AG04450 (cell line): Measurements from ENCODE around the gene IL3RA. TPM values are rescaled to one million over a fixed set of nuclear protein-coding genes. Genes with fewer than 3 reads are reported as not detected.
"Not testable (repeated sequence)": the region's sequence is repeated elsewhere in the genome, so short reads cannot be mapped to it uniquely, and the experiment has no call there.

Experiments used
- CTCF ChIA-PET: fragments of 300-600, 350-600 bp; formaldehyde crosslinking; extraction: SDS; loops from one replicate; lab custom pipeline; 2022; ENCODE audit warnings: antibody characterized with exemption, inconsistent platforms; lab: Charles Lee
- POLR2A ChIA-PET: fragments of 350-600 bp; formaldehyde crosslinking; extraction: SDS; loops from one replicate; lab custom pipeline; 2021; ENCODE audit warnings: antibody characterized with exemption, inconsistent platforms; lab: Yijun Ruan, JAX
- DNase-seq: peaks from one replicate; pipeline ENCODE4 v3.0.0-alpha.2; 2011; ENCODE audit warnings: low read depth, low spot score
- H3K27ac ChIP-seq: one replicate; pipeline ENCODE4 v1.5.1; 2012; ENCODE audit warnings: low read depth, low read length, control low read depth
- H3K27me3 ChIP-seq: one replicate; pipeline ENCODE4 v1.6.0; 2012; ENCODE audit warnings: low read length; ENCODE audit not compliant: control insufficient read depth, insufficient read depth
- H3K4me3 ChIP-seq: 2 replicates; pipeline ENCODE4 v1.5.1; 2011; ENCODE audit warnings: mild to moderate bottlenecking, low read depth, low read length, control low read depth
- H3K9me3 ChIP-seq: 2 replicates; pipeline ENCODE4 v1.5.1; 2012; ENCODE audit warnings: low read length; ENCODE audit not compliant: control insufficient read depth, insufficient read depth
- CTCF ChIP-seq: IDR thresholded peaks from 2 replicates; pipeline ENCODE4 v1.5.1; 2011; ENCODE audit warnings: low read depth, low read length, control low read depth, inconsistent platforms
- polyA plus RNA-seq: library from polyadenylated mRNA; depleted of rRNA; stranded (reverse); fragments of >200 nt; gene quantifications from 2 replicates; pipeline ENCODE4 v1.2.3, GENCODE V29; 2011

Gene IL3RA
- polyA plus RNA-seq, 1 experiment, result not detected

- no peaks in the 10 kb centered on the region for H3K27me3 ChIP-seq
- no peak overlapping the region for H3K27ac ChIP-seq
- H3K9me3 ChIP-seq, result peaks cover 18% of the 10 kb centered on the region
- no peak for TF ChIP-seq CTCF
- H3K4me3 ChIP-seq, result no peak overlapping the region
- ChIA-PET POLR2A (no interaction called here), CTCF (no interaction called here)
- DNase-seq, result no peak
Measured at GRCh38 chrX:1361910-1362309, 25.3 kb downstream of the IL3RA start.

GRCh38 chrX:1366363-1366762 lies 29.8 kb downstream of the IL3RA start:
- DNase-seq, CTCF ChIA-PET, H3K9me3 ChIP-seq, H3K27me3 ChIP-seq, H3K4me3 ChIP-seq, H3K27ac ChIP-seq, POLR2A ChIA-PET: not testable (repeated sequence)

GRCh38 chrX:1368385-1368698 lies 31.8 kb downstream of the IL3RA start:
- no peak for TF ChIP-seq CTCF
- Histone ChIP-seq H3K27me3 (no peaks in the 10 kb centered on the region), H3K4me3 (no peak overlapping the region), H3K9me3 (peaks cover 5% of the 10 kb centered on the region; the same call in 1 of the 2 replicates), H3K27ac (no peak overlapping the region)
- DNase-seq, result no peak
- ChIA-PET CTCF (no interaction called here), POLR2A (no interaction called here)

- no peaks in the 10 kb centered on the region for H3K27me3 ChIP-seq
- DNase-seq, result no peak
- H3K27ac ChIP-seq, result no peak overlapping the region
- ChIA-PET POLR2A (no interaction called here), CTCF (no interaction called here)
- H3K4me3 ChIP-seq, result no peak overlapping the region
- H3K9me3 ChIP-seq, result peaks cover 4% of the 10 kb centered on the region; the same call in 1 of the 2 replicates
- TF ChIP-seq CTCF, result no peak
Measured at GRCh38 chrX:1378306-1378759, 41.7 kb downstream of the IL3RA start.

GRCh38 chrX:1380672-1381233 lies 44.2 kb downstream of the IL3RA start:
- POLR2A ChIA-PET, result no interaction called here
- Histone ChIP-seq H3K9me3 (peaks cover 4% of the 10 kb centered on the region; the same call in 1 of the 2 replicates), H3K27ac (no peak overlapping the region), H3K4me3 (no peak overlapping the region), H3K27me3 (no peaks in the 10 kb centered on the region)
- no peak for TF ChIP-seq CTCF
- no peak for DNase-seq
- CTCF ChIA-PET, result no interaction called here
